Left colon (tissue), 2 donors: ENCODE data around the gene LLPH. TPM values are rescaled to one million over a fixed set of nuclear protein-coding genes. Genes with fewer than 3 reads are reported as not detected.

Source experiments
- ATAC-seq: fragments of 200-7000 bp; cut with Tn5 transposase; one replicate; pipeline ENCODE4 v1.9.1; 2020; ENCODE audit warnings: mild to moderate bottlenecking, moderate library complexity
- DNase-seq, 2 donors: peaks; one replicate each; pipeline ENCODE4 v3.0.0-alpha.2; 2020
- intact Hi-C, 2 donors: fragments of 100-400 bp; cut with DNase I in 1 of 2; cut with micrococcal nuclease in 1 of 2; formaldehyde crosslinking; loops; one replicate each; pipeline versions ENCODE4 v1.11.2 to v1.14.0; 2022; cut with DNase I, micrococcal nuclease
- total RNA-seq, 2 donors: library from RNA; stranded (reverse); fragmentation: NEBNext Ultra II Directional; extraction: Animal tissue kit (Norgen Biotek cat#: 25700); gene quantifications; one replicate each; pipeline ENCODE4 v1.2.1, GENCODE V29; 2021
- donor health status: DM: no; HTN: no; CAD: no.
- donor health status: DM: yes; HTN: yes; CAD: no.

LLPH gene
- total RNA-seq, 2 donors from 2014 or later: 18.9 to 23.1 TPM

- DNase-seq: peak; percentile 43 to 50
- peak; percentile 93 for ATAC-seq
- intact Hi-C loops: no loop called here
These were observed 14.5 kb upstream of the LLPH start for GRCh38 chr12:66144791-66145754.

- ATAC-seq (no peak), DNase-seq (no peak)
- intact Hi-C loops: no loop called here
These were observed 13.3 kb upstream of the LLPH start for GRCh38 chr12:66143868-66144267.

DNA sequence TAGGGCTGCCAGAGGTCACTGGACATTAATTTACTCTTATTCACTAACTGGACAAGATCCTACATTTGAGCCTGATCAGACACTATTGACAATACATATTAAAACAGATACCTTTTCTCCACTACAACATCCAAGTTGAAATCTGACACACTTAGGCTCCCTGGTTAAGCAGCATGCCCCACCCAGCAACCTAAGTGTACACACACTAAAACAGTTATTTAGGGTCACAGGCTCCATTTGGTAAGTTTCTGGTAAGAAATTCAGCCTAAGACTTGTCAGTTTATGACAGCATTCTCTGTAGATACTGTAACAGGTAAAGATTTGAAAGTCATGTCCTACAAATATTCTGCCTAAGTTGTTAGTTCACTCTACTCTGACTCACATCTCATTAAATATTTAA lies 12.3 kb upstream of the LLPH start:
- ATAC-seq (no peak), DNase-seq (no peak)
- intact Hi-C loops: no loop called here

GRCh38 chr12:66141299-66141698 lies 10.7 kb upstream of the LLPH start:
- intact Hi-C loops: no loop called here
- DNase-seq: no peak
- ATAC-seq: no peak

DNA sequence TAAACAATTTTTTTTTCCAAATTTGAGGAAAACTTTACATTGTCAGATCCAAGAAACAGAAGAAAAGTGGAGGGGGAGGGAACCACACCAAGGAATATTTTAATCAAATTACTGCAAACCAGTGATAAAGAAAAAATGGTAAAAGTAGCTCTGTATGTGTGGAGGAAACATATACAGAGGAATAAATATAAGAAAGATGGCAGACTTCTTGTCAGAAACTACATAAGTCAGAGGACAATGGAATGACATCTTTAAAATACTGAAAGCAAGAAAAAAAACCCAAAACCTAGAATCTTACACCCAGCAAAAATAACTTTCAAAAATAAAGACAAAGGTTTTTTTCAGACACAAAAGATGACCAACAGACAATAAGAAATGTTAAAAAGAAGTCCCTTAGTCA lies 10.2 kb upstream of the LLPH start:
- DNase-seq (no peak), ATAC-seq (no peak)
- intact Hi-C loops: no loop called here

DNA sequence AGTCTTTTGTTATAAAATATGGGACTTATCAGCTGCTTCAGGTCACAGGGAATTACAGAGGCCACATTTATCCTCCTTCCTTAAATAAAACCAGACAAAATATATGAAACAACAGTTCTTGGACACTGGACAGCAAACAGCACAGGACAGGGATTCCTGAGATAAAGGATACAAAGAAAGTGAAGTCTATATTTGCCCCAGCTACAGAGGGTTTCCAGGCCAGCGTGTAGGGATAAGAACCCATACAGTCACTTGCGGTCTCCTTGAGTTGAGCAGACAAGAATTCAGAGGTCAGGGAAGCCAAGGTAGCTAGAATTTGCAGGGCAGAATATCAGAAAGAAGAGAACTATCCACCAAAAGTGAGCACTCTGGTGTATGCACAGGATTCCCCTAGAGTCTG lies 8.8 kb upstream of the LLPH start:
- DNase-seq (no peak), ATAC-seq (no peak)
- intact Hi-C loops: no loop called here

- DNase-seq (no peak), ATAC-seq (no peak)
- intact Hi-C loops: no loop called here
These were observed 7.4 kb upstream of the LLPH start for GRCh38 chr12:66137937-66138336.

DNA sequence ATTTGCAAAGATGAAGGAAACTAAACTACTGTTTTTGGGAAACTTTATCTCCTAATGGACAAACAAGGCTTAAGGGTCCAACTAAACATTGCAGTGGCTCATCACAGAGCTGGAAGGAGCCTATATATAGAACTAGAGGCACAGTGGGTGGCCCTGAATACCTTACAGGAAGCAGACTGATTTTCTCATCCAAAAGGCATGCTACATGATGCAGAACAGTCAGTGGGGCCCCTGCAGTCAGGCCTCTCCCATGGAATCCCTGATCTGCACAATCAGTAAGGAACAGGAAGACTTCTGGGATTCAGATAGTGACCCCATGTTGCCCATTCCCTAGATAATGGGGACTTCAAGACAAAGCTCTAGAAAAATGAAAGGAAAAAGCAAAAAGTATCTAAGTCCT lies 1.9 kb upstream of the LLPH start:
- intact Hi-C loops: no loop called here
- DNase-seq: no peak
- ATAC-seq: no peak

DNA sequence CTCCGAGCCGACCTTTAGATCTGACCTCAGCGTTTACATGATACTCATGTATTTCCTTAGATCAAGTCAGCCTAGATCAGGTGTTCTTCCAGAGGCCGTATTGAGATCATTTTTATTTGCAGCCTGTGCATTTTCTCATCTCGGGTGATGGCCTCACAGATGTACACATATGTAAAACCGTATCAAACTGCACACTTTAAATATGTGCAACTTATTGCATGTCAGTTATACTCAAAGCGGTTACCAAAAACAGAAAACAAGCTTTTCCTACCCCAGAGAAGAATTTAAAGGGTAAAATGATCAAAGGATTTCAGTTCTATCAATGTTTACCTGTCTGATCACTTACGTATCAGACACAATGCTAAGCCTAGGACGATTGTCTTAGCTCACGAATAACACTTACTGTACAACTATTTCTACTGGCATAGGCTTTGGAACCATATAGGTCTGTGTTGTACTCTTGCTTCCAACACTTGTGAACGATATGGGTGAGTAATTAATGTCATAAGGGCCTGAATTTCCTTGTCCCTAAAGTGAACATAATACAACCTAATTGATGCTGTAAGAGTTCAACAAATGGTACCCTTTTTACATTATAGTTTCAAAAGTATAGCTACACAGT lies 628 bp upstream of the LLPH start:
- intact Hi-C loops: no loop called here

DNA sequence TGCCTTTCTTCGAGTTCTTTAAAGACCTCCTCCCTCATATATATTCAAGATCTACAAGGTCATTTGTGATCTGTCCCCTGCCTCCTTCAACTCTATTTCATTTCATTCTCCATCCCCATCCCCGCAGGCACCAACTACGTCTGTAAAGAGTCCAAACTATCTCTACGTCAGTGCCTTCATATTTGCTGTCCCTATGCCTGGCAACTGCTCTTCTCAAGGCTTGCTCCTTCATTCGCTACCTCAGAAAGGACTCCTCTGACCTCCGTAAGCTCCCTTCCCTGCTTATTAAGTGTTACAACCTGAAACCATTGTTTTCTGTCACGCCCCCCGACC lies 650 bp downstream of the LLPH start:
- ATAC-seq (peak; percentile 44), DNase-seq (no peak)
- intact Hi-C loops: no loop called here

More for the DNA sequence above, 628 bp upstream of the LLPH start:
- ATAC-seq (peak; percentile 72), DNase-seq (no peak)

GRCh38 chr12:66127650-66128049 lies 2.9 kb downstream of the LLPH start:
- no peak for DNase-seq
- intact Hi-C loops: no loop called here
- no peak for ATAC-seq

GRCh38 chr12:66120477-66120876 lies 10.1 kb downstream of the LLPH start:
- intact Hi-C loops: no loop called here
- ATAC-seq: no peak
- no peak for DNase-seq

- DNase-seq: no peak
- intact Hi-C loops: no loop called here
- no peak for ATAC-seq
These were observed 10.7 kb downstream of the LLPH start for GRCh38 chr12:66119870-66120241.

GRCh38 chr12:66119229-66119869 lies 11.2 kb downstream of the LLPH start:
- intact Hi-C loops: no loop called here
- DNase-seq (no peak), ATAC-seq (no peak)

- DNase-seq (no peak), ATAC-seq (no peak)
- intact Hi-C loops: no loop called here
These were observed 12.2 kb downstream of the LLPH start for GRCh38 chr12:66118240-66118891.

DNA sequence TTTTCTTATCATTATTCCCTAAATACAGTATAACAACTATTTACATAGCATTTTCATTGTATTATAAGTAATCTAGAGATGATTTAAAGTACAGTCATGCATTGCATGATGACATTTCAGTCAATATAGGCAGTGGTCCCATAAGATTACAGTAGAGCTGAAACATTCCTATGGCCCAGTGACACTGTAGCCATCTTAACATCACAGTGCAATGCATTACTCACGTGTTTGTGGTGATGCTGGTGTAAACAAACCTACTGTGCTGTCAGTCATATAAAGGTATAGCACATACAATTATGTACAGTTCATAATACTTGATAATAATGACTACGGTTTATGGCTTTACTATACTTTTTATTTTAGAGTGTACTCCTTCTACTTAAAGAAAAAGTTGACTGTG lies 13.3 kb downstream of the LLPH start:
- DNase-seq (no peak), ATAC-seq (no peak)
- intact Hi-C loops: no loop called here

DNA sequence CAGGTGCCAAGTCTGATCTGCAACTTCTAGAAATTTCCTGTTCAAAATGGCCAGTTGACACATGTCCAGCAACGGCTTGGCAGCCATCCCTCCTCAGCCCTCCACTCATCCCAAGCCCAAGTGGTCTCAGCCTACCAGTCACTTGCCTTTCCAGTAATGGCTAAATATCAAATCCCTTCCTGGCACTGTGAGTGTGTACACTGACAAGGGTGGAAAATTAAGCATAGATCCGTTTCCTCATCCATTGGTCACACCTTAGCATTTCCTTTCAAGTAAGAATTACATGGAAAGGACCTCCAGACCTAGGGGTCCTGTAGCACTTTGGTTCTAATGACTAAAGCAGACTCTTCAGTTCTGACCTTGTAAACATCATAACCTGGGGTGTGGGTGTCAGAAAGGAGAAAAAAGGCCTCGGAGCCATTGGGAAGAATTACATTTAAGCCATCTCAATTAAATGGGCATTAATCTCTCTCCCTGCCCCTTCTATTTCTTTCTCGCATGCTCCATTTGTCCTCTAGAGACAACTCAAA lies 15.4 kb downstream of the LLPH start:
- intact Hi-C loops: no loop called here
- DNase-seq (no peak), ATAC-seq (no peak)

DNA sequence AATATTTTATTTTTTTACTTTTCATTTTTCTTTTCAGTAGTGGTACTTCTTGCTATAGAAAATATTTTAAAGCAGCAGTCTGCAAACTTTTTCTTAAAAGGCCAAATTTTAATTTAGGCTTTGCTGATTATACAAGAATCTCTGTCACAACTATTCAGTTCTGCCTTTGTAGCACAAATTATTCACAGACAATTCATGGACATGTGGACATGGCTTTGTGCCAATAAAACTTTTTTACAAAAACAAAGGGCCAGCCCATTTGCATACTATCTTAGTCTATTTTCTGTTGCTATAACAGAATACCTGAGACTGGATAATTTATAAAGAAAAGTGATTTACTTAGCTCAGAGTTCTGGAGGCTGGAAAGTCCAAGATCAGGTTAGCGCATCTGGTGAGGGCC lies 17.1 kb downstream of the LLPH start:
- ATAC-seq (no peak), DNase-seq (no peak)
- intact Hi-C loops: no loop called here

- intact Hi-C loops: no loop called here
- no peak for ATAC-seq
- no peak for DNase-seq
These were observed 18.9 kb downstream of the LLPH start for GRCh38 chr12:66111605-66112004.
